Measurements from ENCODE around the gene RTP5.

DNA sequence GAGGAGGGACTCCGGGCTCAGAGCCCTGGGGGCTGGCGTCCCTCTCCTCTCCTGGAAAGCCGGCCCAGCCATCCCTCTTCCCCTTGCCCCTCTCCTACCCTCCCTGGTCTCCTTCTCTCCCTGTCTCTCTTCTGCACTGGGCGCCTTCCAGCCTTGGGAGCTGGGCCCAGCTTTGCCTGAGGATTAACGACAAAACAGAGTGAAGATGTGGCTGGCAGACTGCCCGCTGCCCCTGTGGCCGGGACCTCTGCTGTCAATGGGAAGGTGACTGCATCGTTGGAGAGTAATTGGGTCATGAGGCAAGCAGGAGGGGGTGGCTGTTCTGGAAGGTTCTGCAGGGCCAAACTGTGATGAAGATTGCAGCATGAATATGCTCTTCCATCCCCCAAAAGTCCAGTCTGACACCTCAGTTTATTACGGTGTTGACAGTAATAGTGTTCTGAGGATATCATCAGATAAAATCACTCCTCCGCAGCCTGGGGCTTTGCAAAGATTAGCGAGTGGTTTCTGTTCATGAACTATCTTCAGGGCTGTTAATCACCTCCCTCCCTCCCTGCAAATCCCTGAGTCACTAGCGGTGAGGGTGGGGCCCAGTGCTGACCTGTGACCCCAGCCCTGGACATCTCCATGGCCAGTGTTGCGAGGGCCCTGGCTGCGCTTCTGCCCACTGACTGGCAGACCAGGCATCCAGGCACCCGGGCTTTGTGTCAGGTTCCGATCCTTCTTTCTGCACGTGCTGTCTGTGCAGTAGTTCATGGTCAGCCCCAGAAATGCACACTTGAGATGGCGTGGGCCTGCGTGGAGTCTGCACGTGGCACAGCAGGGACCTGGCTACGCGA lies 23.0 kb downstream of the RTP5 start:
- TF ChIP-seq EGR1 (IDR thresholded peaks at IDR 0.05) (no peak), CEBPB (IDR thresholded peaks at IDR 0.05) (no peak), MAX (IDR thresholded peaks at IDR 0.05) (no peak), EP300 (IDR thresholded peaks at IDR 0.05; ENCODE audit: borderline replicate concordance) (no peak), YY1 (IDR thresholded peaks at IDR 0.05; ENCODE audit: low read depth) (no peak), CREB1 (IDR thresholded peaks at IDR 0.05; ENCODE audit: low read depth) (no peak), NFIC (IDR thresholded peaks at IDR 0.05) (no peak), TAF1 (IDR thresholded peaks at IDR 0.05; ENCODE audit: low read depth) (no peak), REST (IDR thresholded peaks at IDR 0.05; ENCODE audit: low read depth) (no peak), RAD21 (IDR thresholded peaks at IDR 0.05; ENCODE audit: low read depth) (no peak)
- TF ChIP-seq, protein P1, sequence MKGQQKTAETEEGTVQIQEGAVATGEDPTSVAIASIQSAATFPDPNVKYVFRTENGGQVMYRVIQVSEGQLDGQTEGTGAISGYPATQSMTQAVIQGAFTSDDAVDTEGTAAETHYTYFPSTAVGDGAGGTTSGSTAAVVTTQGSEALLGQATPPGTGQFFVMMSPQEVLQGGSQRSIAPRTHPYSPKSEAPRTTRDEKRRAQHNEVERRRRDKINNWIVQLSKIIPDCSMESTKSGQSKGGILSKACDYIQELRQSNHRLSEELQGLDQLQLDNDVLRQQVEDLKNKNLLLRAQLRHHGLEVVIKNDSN (IDR thresholded peaks at IDR 0.05) = no peak

Measured in Ishikawa (cell line).